H1 (cell line): ENCODE results near the gene ZNF771. TPM values are rescaled to one million over a fixed set of nuclear protein-coding genes. Genes with fewer than 3 reads are reported as not detected.

Experiments
- CTCF ChIA-PET: fragments of 300-600 bp; sonication (Branson Sonifier 250); formaldehyde crosslinking; loops from one replicate; lab custom pipeline; 2021; ENCODE audit not compliant: partially characterized antibody; lab: Charles Lee
- POLR2A ChIA-PET: fragments of 300-600 bp; sonication (Branson Sonifier 250); formaldehyde crosslinking; loops from one replicate; lab custom pipeline; 2021; ENCODE audit warnings: inconsistent platforms; ENCODE audit not compliant: partially characterized antibody; lab: Charles Lee
- DNase-seq, 2 experiments: peaks; one replicate each; pipeline versions ENCODE4 v3.0.0 to v3.0.0-alpha.2; 2010 to 2022; ENCODE audit warnings: low spot score in 2 of 2, low read depth in 1 of 2, mixed read lengths in 1 of 2
- FAIRE-seq: peaks from 2 replicates; lab custom pipeline; 2011; peaks lifted over from hg19 to GRCh38; lab: Jason Lieb, UNC
- H2AFZ ChIP-seq: 2 replicates; pipeline ENCODE4 v1.8.1; 2012; ENCODE audit warnings: low read length, inconsistent platforms
- H2AK5ac ChIP-seq: 2 replicates; pipeline ENCODE4 v1.6.1; 2013; ENCODE audit warnings: low read depth, low read length
- H2BK120ac ChIP-seq: replicated peaks from 2 replicates; pipeline ENCODE3; 2013; ENCODE audit warnings: low read depth, low read length, inconsistent platforms
- H2BK12ac ChIP-seq: 2 replicates; pipeline ENCODE4 v1.6.1; 2013; ENCODE audit warnings: low read depth, low read length
- H2BK15ac ChIP-seq: 2 replicates; pipeline ENCODE4 v1.6.1; 2013; ENCODE audit warnings: low read length
- H2BK20ac ChIP-seq: 2 replicates; pipeline ENCODE4 v1.6.1; 2013; ENCODE audit warnings: low read length
- H2BK5ac ChIP-seq: 2 replicates; pipeline ENCODE4 v1.6.1; 2013; ENCODE audit warnings: low read depth, low read length
- H3K14ac ChIP-seq: 2 replicates; pipeline ENCODE4 v1.6.1; 2013; ENCODE audit warnings: inconsistent platforms; ENCODE audit not compliant: insufficient read length
- H3K18ac ChIP-seq: 2 replicates; pipeline ENCODE4 v1.6.1; 2013; ENCODE audit warnings: low read length; ENCODE audit errors: extremely low read depth
- H3K23ac ChIP-seq: 2 replicates; pipeline ENCODE4 v1.6.1; 2013; ENCODE audit warnings: inconsistent platforms; ENCODE audit not compliant: insufficient read length
- H3K23me2 ChIP-seq: 2 replicates; pipeline ENCODE4 v1.6.1; 2013; ENCODE audit warnings: low read depth, low read length
- H3K27ac ChIP-seq: 2 replicates; pipeline ENCODE4 v1.6.1; 2011; ENCODE audit warnings: low read depth, low read length, inconsistent platforms
- H3K27me3 ChIP-seq, 4 experiments: replicated peaks in 1 of 4; 1 replicate in 1 of 4; 2 replicates in 3 of 4; pipeline versions ENCODE4 v1.6.1 to v1.8.1; 2011 to 2013; ENCODE audit warnings: low read length in 3 of 4, mild to moderate bottlenecking in 3 of 4, inconsistent platforms in 2 of 4, mixed read lengths in 2 of 4, moderate library complexity in 1 of 4; ENCODE audit not compliant: control insufficient read depth in 3 of 4, insufficient read depth in 3 of 4; ENCODE audit errors: extremely low read depth in 1 of 4
- H3K36me3 ChIP-seq, 4 experiments: 2 replicates each; pipeline versions ENCODE4 v1.6.1 to v1.8.1; 2011 to 2013; ENCODE audit warnings: mild to moderate bottlenecking in 4 of 4, low read length in 3 of 4, moderate library complexity in 2 of 4, control low read depth in 1 of 4, inconsistent platforms in 1 of 4; ENCODE audit not compliant: insufficient read depth in 4 of 4, control insufficient read depth in 2 of 4
- H3K4ac ChIP-seq: replicated peaks from 2 replicates; pipeline ENCODE3; 2013; ENCODE audit warnings: low read length, low read depth, mixed read lengths, inconsistent platforms; ENCODE audit not compliant: insufficient read length
- H3K4me1 ChIP-seq, 4 experiments: replicated peaks in 1 of 4; 1 replicate in 1 of 4; 2 replicates in 3 of 4; pipeline versions ENCODE4 v1.6.1 to v1.8.1; 2011 to 2013; ENCODE audit warnings: low read length in 3 of 4, inconsistent platforms in 2 of 4, mixed read lengths in 1 of 4; ENCODE audit not compliant: insufficient read depth in 4 of 4, control insufficient read depth in 3 of 4
- H3K4me2 ChIP-seq, 2 experiments: 2 replicates each; pipeline versions ENCODE4 v1.6.1 to v1.8.1; 2011 to 2013; ENCODE audit warnings: low read depth in 2 of 2, low read length in 2 of 2, control low read depth in 1 of 2, inconsistent platforms in 1 of 2, mild to moderate bottlenecking in 1 of 2; ENCODE audit not compliant: insufficient read depth in 1 of 2
- H3K4me3 ChIP-seq, 4 experiments: fragments of 200-600, 300-600 bp in 1 of 4; sonication (generic), shearing (Covaris generic), sonication (Bioruptor Twin) in 1 of 4; 2 replicates each; pipeline versions ENCODE4 v1.5.1 to v1.8.1; 2011 to 2016; ENCODE audit warnings: low read length in 4 of 4, low read depth in 3 of 4, control low read depth in 2 of 4, inconsistent platforms in 2 of 4, mild to moderate bottlenecking in 2 of 4, mixed read lengths in 1 of 4, moderate library complexity in 1 of 4; ENCODE audit not compliant: insufficient read depth in 2 of 4; ENCODE audit errors: extremely low read depth in 1 of 4
- H3K56ac ChIP-seq: replicated peaks from 2 replicates; pipeline ENCODE3; 2013; ENCODE audit warnings: low read depth, mild to moderate bottlenecking, mixed read lengths, low read length, inconsistent platforms; ENCODE audit not compliant: insufficient read length
- H3K79me1 ChIP-seq: 2 replicates; pipeline ENCODE4 v1.6.1; 2013; ENCODE audit warnings: low read depth, low read length, control low read depth
- H3K79me2 ChIP-seq, 2 experiments: 2 replicates each; pipeline versions ENCODE4 v1.6.1 to v1.8.1; 2012 to 2013; ENCODE audit warnings: low read length in 2 of 2, mild to moderate bottlenecking in 2 of 2, inconsistent platforms in 1 of 2; ENCODE audit not compliant: insufficient read depth in 2 of 2, control insufficient read depth in 1 of 2
- H3K9ac ChIP-seq, 4 experiments: replicated peaks in 1 of 4; 1 replicate in 1 of 4; 2 replicates in 3 of 4; pipeline versions ENCODE4 v1.6.1 to v1.8.1; 2011 to 2013; ENCODE audit warnings: low read depth in 3 of 4, low read length in 3 of 4, control low read depth in 2 of 4, mild to moderate bottlenecking in 2 of 4, moderate library complexity in 2 of 4, inconsistent platforms in 1 of 4; ENCODE audit errors: extremely low read depth in 1 of 4
- H3K9me3 ChIP-seq, 2 experiments: 2 replicates each; pipeline versions ENCODE4 v1.6.1 to v1.8.1; 2012 to 2013; ENCODE audit warnings: mild to moderate bottlenecking in 2 of 2, moderate library complexity in 2 of 2, control low read depth in 1 of 2, inconsistent platforms in 1 of 2, low read depth in 1 of 2, low read length in 1 of 2, mixed read lengths in 1 of 2; ENCODE audit not compliant: insufficient read depth in 2 of 2
- H4K20me1 ChIP-seq, 2 experiments: replicated peaks in 1 of 2; 2 replicates each; pipeline versions ENCODE3 to v1.8.1; 2011 to 2013; ENCODE audit warnings: inconsistent platforms in 2 of 2, low read length in 2 of 2, mild to moderate bottlenecking in 1 of 2; ENCODE audit not compliant: insufficient read depth in 2 of 2, control insufficient read depth in 1 of 2
- H4K5ac ChIP-seq: 2 replicates; pipeline ENCODE4 v1.6.1; 2013; ENCODE audit warnings: low read length, low read depth, mixed read lengths, inconsistent platforms; ENCODE audit not compliant: insufficient read length
- H4K8ac ChIP-seq: 2 replicates; pipeline ENCODE4 v1.8.0; 2013; ENCODE audit warnings: mild to moderate bottlenecking, moderate library complexity, low read length, inconsistent platforms; ENCODE audit not compliant: insufficient read depth; ENCODE audit errors: extremely low read depth
- H4K91ac ChIP-seq: replicated peaks from 2 replicates; pipeline ENCODE3; 2013; ENCODE audit warnings: low read length, mixed read lengths, inconsistent platforms; ENCODE audit not compliant: insufficient read length
- ASH2L ChIP-seq: fragments of 200-600, 300-600 bp; sonication (generic); IDR thresholded peaks from one replicate; pipeline ENCODE4 v1.7.1; 2017; ENCODE audit warnings: low read length
- BRCA1 ChIP-seq: IDR thresholded peaks from 2 replicates; pipeline ENCODE4 v1.6.1; 2012; ENCODE audit warnings: low read depth, low read length, improper control_type of control experiment
- CEBPB ChIP-seq: IDR thresholded peaks from 2 replicates; pipeline ENCODE4 v1.6.1; 2012; ENCODE audit warnings: low read depth, low read length
- CREB1 ChIP-seq: IDR thresholded peaks from 2 replicates; pipeline ENCODE4 v1.6.1; 2012; ENCODE audit warnings: inconsistent platforms
- EGR1 ChIP-seq: IDR thresholded peaks from 2 replicates; pipeline ENCODE4 v1.6.1; 2011; ENCODE audit warnings: low read depth, low read length, borderline replicate concordance
- GTF2F1 ChIP-seq: IDR thresholded peaks from 2 replicates; pipeline ENCODE4 v1.6.1; 2012; ENCODE audit warnings: low read depth, low read length, improper control_type of control experiment, borderline replicate concordance
- POU5F1 ChIP-seq: IDR thresholded peaks from 2 replicates; pipeline ENCODE4 v1.6.1; 2011; ENCODE audit warnings: low read depth, mild to moderate bottlenecking, low read length, moderate library complexity
- RFX5 ChIP-seq: IDR thresholded peaks from 2 replicates; pipeline ENCODE4 v1.6.1; 2011; ENCODE audit warnings: low read depth, low read length, improper control_type of control experiment, borderline replicate concordance
- SAP30 ChIP-seq: fragments of 300-600 bp; sonication (generic); IDR thresholded peaks from 2 replicates; pipeline ENCODE4 v1.7.1; 2012; ENCODE audit warnings: low read length, moderate library complexity, mild to moderate bottlenecking, inconsistent platforms; ENCODE audit not compliant: insufficient read depth, insufficient replicate concordance
- SIX5 ChIP-seq: IDR thresholded peaks from 2 replicates; pipeline ENCODE4 v1.6.1; 2011; ENCODE audit warnings: mild to moderate bottlenecking, low read depth, low read length
- SP4 ChIP-seq: IDR thresholded peaks from 2 replicates; pipeline ENCODE4 v1.6.1; 2012; ENCODE audit warnings: low read length, inconsistent platforms
- TAF7 ChIP-seq: optimal IDR thresholded peaks from 2 replicates; pipeline ENCODE3; 2011; ENCODE audit warnings: low read depth, mild to moderate bottlenecking, inconsistent platforms, low read length, moderate library complexity, borderline replicate concordance
- TEAD4 ChIP-seq: IDR thresholded peaks from 2 replicates; pipeline ENCODE4 v1.6.1; 2012; ENCODE audit warnings: low read depth, low read length, inconsistent platforms, mixed read lengths
- WGBS, 2 experiments: shearing (Covaris generic) in 1 of 2; methylation state at CpG; one replicate each; pipeline versions ENCODE4 v1.1.6 to v1.1.7; 2013 to 2015; ENCODE audit warnings: low lambda C conversion rate in 2 of 2, mixed read lengths in 2 of 2, inconsistent platforms in 1 of 2, low coverage in 1 of 2, missing lambda C conversion rate in 1 of 2; ENCODE audit not compliant: insufficient replicate concordance in 2 of 2, insufficient coverage in 1 of 2, insufficient read length in 1 of 2; ENCODE audit errors: extremely low coverage in 1 of 2, missing lambda C conversion rate in 1 of 2; 5-methylcytosine and 5-hydroxymethylcytosine counted together
- polyA plus RNA-seq, 7 experiments: library from polyadenylated mRNA; depleted of rRNA in 3 of 7; stranded (reverse) in 5 of 7; unstranded in 2 of 7; fragments of >200 nt in 5 of 7; fragments of 200-250 nt in 2 of 7; gene quantifications; 1 replicate in 5 of 7; 2 replicates in 1 of 7; 4 replicates in 1 of 7; pipeline versions ENCODE4 v1.2.1 to v1.2.3, GENCODE V29; 2011 to 2013; ENCODE audit warnings: missing spikeins in 2 of 7, mixed read lengths in 2 of 7
- total RNA-seq: library from RNA; stranded (reverse); fragmentation: NEBNext Ultra II Directional; extraction: Animal tissue kit (Norgen Biotek cat#: 25700); gene quantifications from 2 replicates; pipeline ENCODE4 v1.2.1, GENCODE V29; 2021

The ZNF771 gene
- total and polyA plus RNA-seq, 2 of the 8 experiments (the other 6 are each of a cell fraction or from before 2014, with no cell fraction given), result 10.6 to 15.7 TPM

GRCh38 chr16:30394592-30395154 is 12.7 kb upstream of the ZNF771 start:
- Histone ChIP-seq H3K56ac (peak overlapping the region; percentile 92), H2BK12ac (0 out of 2 replicates have a peak overlapping the region, but pooled peaks have one; percentile 75), H3K79me2 (peaks cover 5 to 21% of the 10 kb centered on the region in 2 experiments; a peak in 2 of 4 replicates), H3K4ac (peak overlapping the region; percentile 87), H4K5ac (peak overlapping the region; percentile 93), H3K27ac (peak overlapping the region; percentile 88), H3K4me3 (peak overlapping the region; percentile 72 to 98 (median 92)), H3K9me3 (no peaks in the 10 kb centered on the region), H4K20me1 (peaks cover 12 to 17% of the 10 kb centered on the region in 2 experiments), H3K14ac (peak overlapping the region; percentile 21), H3K23me2 (peaks cover 8% of the 10 kb centered on the region; the same call in 1 of the 2 replicates), H3K18ac (peak overlapping the region; percentile 98), H2BK20ac (no peak overlapping the region), H3K79me1 (no peaks in the 10 kb centered on the region; the same call in 1 of the 2 replicates), H4K91ac (peak overlapping the region; percentile 34), H2AK5ac (0 out of 2 replicates have a peak overlapping the region, but pooled peaks have one; percentile 28), H2BK120ac (peak overlapping the region; percentile 75), H4K8ac (peak overlapping the region; percentile 98), H3K4me1 (peaks cover 0 to 12% (median 7%) of the 10 kb centered on the region in 4 experiments; a peak in 6 of 7 replicates), H3K4me2 (peak overlapping the region; percentile 75 to 93), H3K27me3 (no peaks in the 10 kb centered on the region), H2AFZ (peak overlapping the region; percentile 11; the same call in 1 of the 2 replicates), H2BK15ac (peak overlapping the region; percentile 92; the same call in 1 of the 2 replicates), H3K36me3 (peaks cover 4 to 21% (median 14%) of the 10 kb centered on the region in 4 experiments; a peak in 6 of 8 replicates), H3K23ac (no peak overlapping the region), H2BK5ac (peak overlapping the region; percentile 97), H3K9ac (peak overlapping the region; percentile 89 to 98 (median 93))
- FAIRE-seq, result no peak
- 2% methylated on average over 22 of the region's 31 CpGs; no CpG with 5 or more reads in 1 of the 2 experiments for WGBS, 2 experiments
- CTCF ChIA-PET, result interaction anchor here (0.6 to 2.4 kb wide), 7 partner anchors 11 to 204 kb away, joined by 3 to 20 read pairs (median 5); partner anchors contain the start of gene ZNF771
- POLR2A ChIA-PET, result interaction anchor here (0.5 to 12.6 kb wide), 19 partner anchors 9 to 329 kb away, joined by 3 to 151 read pairs (median 4); partner anchors contain the start of genes ALDOA, CD2BP2, DCTPP1 and MYL11
- no peak for DNase-seq
- no peak for TF ChIP-seq TEAD4
- no peak for TF ChIP-seq SAP30
- TF ChIP-seq GTF2F1, result no peak
- no peak for TF ChIP-seq BRCA1
- TF ChIP-seq CREB1, result no peak
- no peak for TF ChIP-seq SIX5
- TF ChIP-seq SP4, result no peak
- TF ChIP-seq RFX5, result no peak
- TF ChIP-seq CEBPB, result no peak
- TF ChIP-seq ASH2L, result peak; percentile 12
- TF ChIP-seq POU5F1, result no peak
- peak; percentile 29 for TF ChIP-seq TAF7
- TF ChIP-seq EGR1, result no peak
